Measurements from ENCODE around the gene CXADR.

CXADR gene

GRCh38 chr21:17512253-17513213 is at the start of gene CXADR:
Gene CXADR, plus strand, starts transcription at chr21:17513043. Its CDS starts 87 bp downstream, at chr21:17513130.
- Histone ChIP-seq H3K9ac (ENCODE audit: low read depth, low read length, poor library complexity, severe bottlenecking) (peak within 1 kb of the TSS; percentile 48), H3K4me2 (ENCODE audit: low read depth, low read length, poor library complexity, severe bottlenecking) (peak within 1 kb of the TSS; percentile 89), H3F3A (ENCODE audit: low read depth) (no peaks in the 10 kb centered on the region), H3K36me3 (ENCODE audit: insufficient read depth, low read length) (no peaks in the 10 kb centered on the region), H3K27me3 (ENCODE audit: insufficient read depth, low read length, poor library complexity, severe bottlenecking) (peaks cover 7% of the 10 kb centered on the region), H3K4me3 (ENCODE audit: low read length, poor library complexity, severe bottlenecking) (peak within 1 kb of the TSS; percentile 71), H4K20me1 (ENCODE audit: insufficient read depth, low read length, poor library complexity, severe bottlenecking) (no peaks in the 10 kb centered on the region), H3K9me3 (ENCODE audit: insufficient read depth, low read depth, low read length) (no peaks in the 10 kb centered on the region), H2AFZ (ENCODE audit: low read length) (peak within 1 kb of the TSS; percentile 80), H3K4me1 (ENCODE audit: insufficient read depth, low read length, poor library complexity, severe bottlenecking) (peaks cover 8% of the 10 kb centered on the region), H3K79me2 (ENCODE audit: insufficient read depth, low read length) (no peaks in the 10 kb centered on the region), H3K9me2 (replicated peaks; ENCODE audit: low read depth, low read length) (no peaks in the 10 kb centered on the region)
- TF ChIP-seq CTCF (conservative IDR thresholded peaks at IDR 0.05; ENCODE audit: low read length): peak; percentile 46
- TF ChIP-seq EZH2phosphoT487 (IDR thresholded peaks at IDR 0.05; ENCODE audit: borderline replicate concordance): no peak

GRCh38 chr21:17466166-17466565 is 46.7 kb upstream of the CXADR start:
- Histone ChIP-seq H3K79me2 (ENCODE audit: insufficient read depth, low read length) (no peaks in the 10 kb centered on the region), H3K4me1 (ENCODE audit: insufficient read depth, low read length, poor library complexity, severe bottlenecking) (no peaks in the 10 kb centered on the region), H3K27me3 (ENCODE audit: insufficient read depth, low read length, poor library complexity, severe bottlenecking) (no peaks in the 10 kb centered on the region), H3K4me3 (ENCODE audit: low read length, poor library complexity, severe bottlenecking) (no peak overlapping the region), H3K36me3 (ENCODE audit: insufficient read depth, low read length) (no peaks in the 10 kb centered on the region), H4K20me1 (ENCODE audit: insufficient read depth, low read length, poor library complexity, severe bottlenecking) (no peaks in the 10 kb centered on the region), H3K9ac (ENCODE audit: low read depth, low read length, poor library complexity, severe bottlenecking) (no peak overlapping the region), H2AFZ (ENCODE audit: low read length) (no peak overlapping the region), H3K9me3 (ENCODE audit: insufficient read depth, low read depth, low read length) (no peaks in the 10 kb centered on the region), H3K9me2 (replicated peaks; ENCODE audit: low read depth, low read length) (no peaks in the 10 kb centered on the region), H3F3A (ENCODE audit: low read depth) (no peaks in the 10 kb centered on the region), H3K4me2 (ENCODE audit: low read depth, low read length, poor library complexity, severe bottlenecking) (no peak overlapping the region)
- TF ChIP-seq EZH2phosphoT487 (IDR thresholded peaks at IDR 0.05; ENCODE audit: borderline replicate concordance) (no peak), CTCF (conservative IDR thresholded peaks at IDR 0.05; ENCODE audit: low read length) (no peak)

- Histone ChIP-seq H3K79me2 (ENCODE audit: insufficient read depth, low read length) (no peaks in the 10 kb centered on the region), H3K4me2 (ENCODE audit: low read depth, low read length, poor library complexity, severe bottlenecking) (no peak overlapping the region), H3K36me3 (ENCODE audit: insufficient read depth, low read length) (no peaks in the 10 kb centered on the region), H3K9ac (ENCODE audit: low read depth, low read length, poor library complexity, severe bottlenecking) (no peak overlapping the region), H2AFZ (ENCODE audit: low read length) (no peak overlapping the region), H3K9me2 (replicated peaks; ENCODE audit: low read depth, low read length) (no peaks in the 10 kb centered on the region), H4K20me1 (ENCODE audit: insufficient read depth, low read length, poor library complexity, severe bottlenecking) (no peaks in the 10 kb centered on the region), H3K9me3 (ENCODE audit: insufficient read depth, low read depth, low read length) (no peaks in the 10 kb centered on the region), H3K4me3 (ENCODE audit: low read length, poor library complexity, severe bottlenecking) (no peak overlapping the region), H3K4me1 (ENCODE audit: insufficient read depth, low read length, poor library complexity, severe bottlenecking) (no peaks in the 10 kb centered on the region), H3F3A (ENCODE audit: low read depth) (no peaks in the 10 kb centered on the region), H3K27me3 (ENCODE audit: insufficient read depth, low read length, poor library complexity, severe bottlenecking) (no peaks in the 10 kb centered on the region)
- TF ChIP-seq EZH2phosphoT487 (IDR thresholded peaks at IDR 0.05; ENCODE audit: borderline replicate concordance) (no peak), CTCF (conservative IDR thresholded peaks at IDR 0.05; ENCODE audit: low read length) (no peak)
Observed at GRCh38 chr21:17467392-17467791, 45.5 kb upstream of the CXADR start.
